ENCODE measurements around the gene CRY2. TPM values are rescaled to one million over a fixed set of nuclear protein-coding genes. Genes with fewer than 3 reads are reported as not detected.
A peak's percentile ranks its signal among the peaks of the same experiment; 100 is the strongest.

The CRY2 gene
- total and polyA plus RNA-seq, 10 donors, result 5.6 to 39.2 (median 32.6) TPM

DNA sequence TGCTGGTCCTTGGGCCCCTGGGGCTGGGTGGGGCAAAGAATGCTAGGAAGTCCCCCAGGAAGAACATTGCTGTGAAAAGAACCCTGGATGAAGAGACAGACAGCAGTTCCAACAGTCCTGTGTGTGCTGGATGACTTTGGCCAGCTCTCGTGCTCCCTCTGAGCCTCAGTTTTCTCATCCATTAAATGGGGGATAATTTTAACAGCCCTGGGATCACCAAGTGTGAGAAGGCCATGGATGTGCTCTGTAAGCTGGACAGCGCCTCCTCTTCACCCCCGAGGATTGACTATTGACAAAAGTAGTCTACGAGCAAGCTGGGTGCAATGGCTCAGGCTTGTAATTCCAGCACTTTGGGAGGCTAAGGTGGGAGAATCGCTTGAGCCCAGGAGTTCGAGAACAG lies 77.7 kb downstream of the CRY2 start:
- no peak for DNase-seq
- Histone ChIP-seq H3K4me1 (peaks cover 6 to 80% (median 35%) of the 10 kb centered on the region in 6 donors), H3K27me3 (replicated peaks in 1 of 7) (peaks cover 0 to 52% (median 20%) of the 10 kb centered on the region in 7 donors), H3K4me3 (no peak overlapping the region), H3K9me3 (no peaks in the 10 kb centered on the region), H3K36me3 (no peaks in the 10 kb centered on the region), H3K27ac (peak overlapping the region in 1 of 8 donors; percentile 41)
- WGBS, 5 donors, result 85 to 95% (median 90%) methylated on average over 6 of the region's 6 CpGs
- intact Hi-C loops (cut with DNase I; ENCODE audit: low total_unique reads), result no loop called here
- no peak for TF ChIP-seq POLR2A (IDR thresholded peaks at IDR 0.05)
- TF ChIP-seq POLR2AphosphoS5 (IDR thresholded peaks at IDR 0.05), result no peak
- TF ChIP-seq, protein P1, sequence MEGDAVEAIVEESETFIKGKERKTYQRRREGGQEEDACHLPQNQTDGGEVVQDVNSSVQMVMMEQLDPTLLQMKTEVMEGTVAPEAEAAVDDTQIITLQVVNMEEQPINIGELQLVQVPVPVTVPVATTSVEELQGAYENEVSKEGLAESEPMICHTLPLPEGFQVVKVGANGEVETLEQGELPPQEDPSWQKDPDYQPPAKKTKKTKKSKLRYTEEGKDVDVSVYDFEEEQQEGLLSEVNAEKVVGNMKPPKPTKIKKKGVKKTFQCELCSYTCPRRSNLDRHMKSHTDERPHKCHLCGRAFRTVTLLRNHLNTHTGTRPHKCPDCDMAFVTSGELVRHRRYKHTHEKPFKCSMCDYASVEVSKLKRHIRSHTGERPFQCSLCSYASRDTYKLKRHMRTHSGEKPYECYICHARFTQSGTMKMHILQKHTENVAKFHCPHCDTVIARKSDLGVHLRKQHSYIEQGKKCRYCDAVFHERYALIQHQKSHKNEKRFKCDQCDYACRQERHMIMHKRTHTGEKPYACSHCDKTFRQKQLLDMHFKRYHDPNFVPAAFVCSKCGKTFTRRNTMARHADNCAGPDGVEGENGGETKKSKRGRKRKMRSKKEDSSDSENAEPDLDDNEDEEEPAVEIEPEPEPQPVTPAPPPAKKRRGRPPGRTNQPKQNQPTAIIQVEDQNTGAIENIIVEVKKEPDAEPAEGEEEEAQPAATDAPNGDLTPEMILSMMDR (IDR thresholded peaks at IDR 0.05 in 8 of 11, conservative IDR thresholded peaks at IDR 0.05 in 3 of 11), result no peak

DNA sequence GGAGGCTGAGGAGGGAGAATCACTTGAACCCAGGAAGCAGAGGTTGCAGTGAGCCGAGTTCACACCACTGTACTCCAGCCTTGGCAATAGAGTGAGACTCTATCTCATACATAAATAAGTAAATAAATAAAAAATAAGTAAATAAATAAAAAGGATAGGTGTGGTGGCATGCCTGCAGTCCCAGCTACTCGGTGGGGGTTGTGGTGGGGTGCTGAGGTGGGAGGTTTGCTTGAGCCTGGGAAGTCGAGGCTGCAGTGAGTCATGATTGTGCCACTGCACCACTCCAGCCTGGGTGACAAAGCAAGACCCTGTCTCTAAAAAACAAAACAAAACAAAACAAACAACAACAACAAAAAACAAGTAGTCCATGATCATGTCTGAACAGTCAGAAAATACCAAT lies 78.3 kb downstream of the CRY2 start:
- no peak for DNase-seq
- H3K36me3 ChIP-seq, result peaks cover 0 to 6% (median 0%) of the 10 kb centered on the region in 6 donors
- no peak overlapping the region for H3K4me3 ChIP-seq
- TF ChIP-seq POLR2A (IDR thresholded peaks at IDR 0.05) (no peak), POLR2AphosphoS5 (IDR thresholded peaks at IDR 0.05) (no peak)
- TF ChIP-seq, protein P1 (IDR thresholded peaks at IDR 0.05 in 8 of 11, conservative IDR thresholded peaks at IDR 0.05 in 3 of 11), result no peak
- no peaks in the 10 kb centered on the region for H3K9me3 ChIP-seq
- H3K27me3 ChIP-seq (replicated peaks in 1 of 7), result peaks cover 0 to 52% (median 20%) of the 10 kb centered on the region in 7 donors
- intact Hi-C loops (cut with DNase I; ENCODE audit: low total_unique reads), result no loop called here
- no peak overlapping the region for H3K27ac ChIP-seq
- WGBS, 5 donors, result 75 to 85% (median 76%) methylated on average over 3 of the region's 3 CpGs
- H3K4me1 ChIP-seq, result peaks cover 11 to 80% (median 41%) of the 10 kb centered on the region in 6 donors

DNA sequence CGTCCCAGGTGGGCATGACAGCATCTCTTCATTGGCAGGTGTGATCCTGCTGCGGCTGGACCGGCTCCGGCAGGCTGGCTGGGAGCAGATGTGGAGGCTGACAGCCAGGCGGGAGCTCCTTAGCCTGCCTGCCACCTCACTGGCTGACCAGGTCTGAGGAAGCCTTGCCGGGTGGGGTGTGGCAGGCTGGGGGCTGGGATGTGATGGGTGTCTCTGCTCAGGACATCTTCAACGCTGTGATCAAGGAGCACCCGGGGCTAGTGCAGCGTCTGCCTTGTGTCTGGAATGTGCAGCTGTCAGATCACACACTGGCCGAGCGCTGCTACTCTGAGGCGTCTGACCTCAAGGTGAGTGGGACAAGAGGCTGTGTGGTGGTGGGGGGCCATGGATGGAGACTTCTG lies 78.7 kb downstream of the CRY2 start:
- H3K27me3 ChIP-seq (replicated peaks in 1 of 7), result peaks cover 0 to 49% (median 20%) of the 10 kb centered on the region in 7 donors
- TF ChIP-seq POLR2AphosphoS5 (IDR thresholded peaks at IDR 0.05) (no peak), POLR2A (IDR thresholded peaks at IDR 0.05) (no peak)
- TF ChIP-seq, protein P1 (IDR thresholded peaks at IDR 0.05 in 8 of 11, conservative IDR thresholded peaks at IDR 0.05 in 3 of 11), result no peak
- H3K27ac ChIP-seq, result peak overlapping the region in 1 of 8 donors; percentile 86
- intact Hi-C loops (cut with DNase I; ENCODE audit: low total_unique reads), result no loop called here
- H3K4me3 ChIP-seq, result no peak overlapping the region
- peaks cover 0 to 10% (median 0%) of the 10 kb centered on the region in 6 donors for H3K36me3 ChIP-seq
- peaks cover 12 to 80% (median 46%) of the 10 kb centered on the region in 6 donors for H3K4me1 ChIP-seq
- DNase-seq, result peak; percentile 74
- WGBS, 5 donors, result 82 to 86% (median 84%) methylated on average over 10 to 12 of the region's 12 CpGs
- no peaks in the 10 kb centered on the region for H3K9me3 ChIP-seq

DNA sequence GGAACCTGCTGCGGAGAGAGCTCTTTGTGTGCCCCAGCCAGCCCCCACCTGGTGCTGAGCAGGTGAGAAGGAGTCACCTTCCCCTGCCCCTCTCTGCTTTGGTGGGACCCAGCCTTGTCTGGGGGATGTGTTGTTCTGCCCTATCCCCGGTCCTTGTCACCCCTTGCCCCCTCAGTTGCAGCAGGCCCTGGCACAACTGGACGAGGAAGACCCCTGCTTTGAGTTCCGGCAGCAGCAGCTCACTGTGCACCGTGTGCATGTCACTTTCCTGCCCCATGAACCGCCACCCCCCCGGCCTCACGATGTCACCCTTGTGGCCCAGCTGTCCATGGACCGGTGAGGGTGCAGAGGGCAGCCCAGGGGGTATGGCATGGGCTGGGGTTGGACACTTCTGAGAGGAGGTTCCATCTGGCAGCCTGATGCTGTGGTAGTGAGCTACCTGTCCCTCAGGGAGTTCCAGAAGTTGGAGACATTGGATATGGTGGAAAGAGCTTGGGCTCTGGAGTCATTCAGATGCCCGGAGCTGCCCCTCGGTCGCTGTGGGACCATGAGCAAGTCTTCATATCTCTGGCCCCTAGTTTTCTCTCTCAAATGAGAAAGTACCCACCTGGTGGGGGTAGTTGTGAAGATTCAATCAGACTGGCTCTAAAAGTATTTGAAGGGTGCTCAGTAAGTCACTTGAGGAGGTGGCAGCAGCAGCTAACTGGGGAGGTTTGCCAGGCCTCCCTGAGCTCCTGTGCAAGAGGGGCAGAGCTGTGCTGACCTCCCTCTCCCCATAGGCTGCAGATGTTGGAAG lies 79.5 kb downstream of the CRY2 start:
- Histone ChIP-seq H3K36me3 (peaks cover 0 to 18% (median 1%) of the 10 kb centered on the region in 6 donors), H3K4me3 (no peak overlapping the region), H3K27ac (peak overlapping the region in 3 of 8 donors; percentile 24 to 86 (median 80)), H3K4me1 (peaks cover 12 to 80% (median 51%) of the 10 kb centered on the region in 6 donors), H3K27me3 (replicated peaks in 1 of 7) (peaks cover 0 to 42% (median 18%) of the 10 kb centered on the region in 7 donors), H3K9me3 (no peaks in the 10 kb centered on the region)
- DNase-seq, result peak; percentile 79
- intact Hi-C loops (cut with DNase I; ENCODE audit: low total_unique reads), result no loop called here
- TF ChIP-seq POLR2A (IDR thresholded peaks at IDR 0.05) (no peak), POLR2AphosphoS5 (IDR thresholded peaks at IDR 0.05) (peak in 1 of 3 donors; percentile 1)
- TF ChIP-seq, protein P1 (IDR thresholded peaks at IDR 0.05 in 8 of 11, conservative IDR thresholded peaks at IDR 0.05 in 3 of 11), result no peak
- 84 to 94% (median 91%) methylated on average over 12 of the region's 12 CpGs for WGBS, 5 donors

Data from spleen (tissue), 11 donors.